Caco-2 (cell line): ENCODE results near the gene AP3D1. TPM values are rescaled to one million over a fixed set of nuclear protein-coding genes. Genes with fewer than 3 reads are reported as not detected.

Experiments
- BruUV-seq: library from RNA; stranded (reverse); fragments of 400-500 nt; replicated peaks from 2 replicates; lab custom pipeline; 2021; lab: Mats Ljungman, UMichigan
- CTCF ChIA-PET: fragments of 300-600 bp; sonication (Branson Sonifier 250); formaldehyde crosslinking; loops from one replicate; lab custom pipeline; 2022; ENCODE audit warnings: antibody characterized with exemption; lab: Charles Lee
- POLR2A ChIA-PET: fragments of 300-600 bp; sonication (Branson Sonifier 250); formaldehyde crosslinking; loops from one replicate; lab custom pipeline; 2022; ENCODE audit warnings: antibody characterized with exemption; lab: Charles Lee
- DNase-seq, 2 experiments: peaks; one replicate each; pipeline versions ENCODE4 v3.0.0 to v3.0.0-alpha.2; 2020 to 2022
- H3K27me3 ChIP-seq: replicated peaks from 2 replicates; pipeline ENCODE4 v1.6.0; 2011; ENCODE audit warnings: low read length; ENCODE audit not compliant: control insufficient read depth, insufficient read depth
- H3K36me3 ChIP-seq: 2 replicates; pipeline ENCODE4 v1.5.1; 2011; ENCODE audit warnings: low read length; ENCODE audit not compliant: control insufficient read depth, insufficient read depth
- H3K4me1 ChIP-seq: fragments of 250-450 bp; sonication (Bioruptor Pico); 2 replicates; pipeline ENCODE4 v1.5.1; 2020; ENCODE audit warnings: mild to moderate bottlenecking
- H3K4me3 ChIP-seq: 2 replicates; pipeline ENCODE4 v1.5.1; 2011; ENCODE audit warnings: low read depth, mild to moderate bottlenecking, control low read depth, low read length
- H3K9me3 ChIP-seq: fragments of 250-450 bp; sonication (Bioruptor Pico); 2 replicates; pipeline ENCODE4 v1.5.1; 2020; ENCODE audit warnings: mild to moderate bottlenecking, moderate library complexity
- H3K27ac Mint-ChIP-seq: one replicate; pipeline ENCODE4 v1.8.0; 2022; ENCODE audit warnings: mixed read lengths; ENCODE audit not compliant: unreplicated experiment
- H3K27me3 Mint-ChIP-seq: one replicate; pipeline ENCODE4 v1.8.0; 2022; ENCODE audit warnings: mixed read lengths; ENCODE audit not compliant: insufficient read depth, unreplicated experiment
- H3K36me3 Mint-ChIP-seq: one replicate; pipeline ENCODE4 v1.8.0; 2022; ENCODE audit warnings: mild to moderate bottlenecking, mixed read lengths; ENCODE audit not compliant: insufficient read depth, unreplicated experiment
- H3K4me1 Mint-ChIP-seq: one replicate; pipeline ENCODE4 v1.8.0; 2022; ENCODE audit warnings: low read depth, mixed read lengths; ENCODE audit not compliant: unreplicated experiment
- H3K4me3 Mint-ChIP-seq: one replicate; pipeline ENCODE4 v1.8.0; 2022; ENCODE audit warnings: mild to moderate bottlenecking, moderate library complexity, mixed read lengths; ENCODE audit not compliant: unreplicated experiment
- H3K9me3 Mint-ChIP-seq: one replicate; pipeline ENCODE4 v1.8.0; 2022; ENCODE audit warnings: mixed read lengths; ENCODE audit not compliant: unreplicated experiment
- CTCF ChIP-seq, 2 experiments: fragments of 200-600 bp in 1 of 2; IDR thresholded peaks; 1 replicate in 1 of 2; 2 replicates in 1 of 2; pipeline versions ENCODE4 v1.5.1 to v1.8.0; 2011 to 2022; ENCODE audit warnings: antibody characterized with exemption in 1 of 2, control low read depth in 1 of 2, inconsistent platforms in 1 of 2, low read depth in 1 of 2, low read length in 1 of 2, mild to moderate bottlenecking in 1 of 2, moderate library complexity in 1 of 2; ENCODE audit not compliant: insufficient read depth in 1 of 2, severe bottlenecking in 1 of 2, unreplicated experiment in 1 of 2
- intact Hi-C: fragments of 100-400 bp; cut with micrococcal nuclease; formaldehyde crosslinking; loops from one replicate; pipeline ENCODE4 v1.10.0; 2022; ENCODE audit not compliant: unreplicated experiment
- total RNA-seq: library from RNA; stranded (reverse); gene quantifications from 2 replicates; pipeline ENCODE4 v1.2.3, GENCODE V29; 2022

Gene AP3D1
- total RNA-seq, 1 experiment from 2014 or later = 151 TPM

GRCh38 chr19:2175742-2176141, 24.4 kb upstream of the AP3D1 start:
- CTCF ChIA-PET = no interaction called here
- TF ChIP-seq CTCF (IDR thresholded peaks at IDR 0.05; ENCODE audit: insufficient read depth in 1 of 2, low read depth in 1 of 2, low read length in 1 of 2, severe bottlenecking in 1 of 2, unreplicated experiment in 1 of 2) = no peak
- no TSS peak for BruUV-seq
- no peaks in the 10 kb centered on the region for H3K9me3 ChIP-seq
- intact Hi-C loops = no loop called here
- H3K9me3 Mint-ChIP-seq = no peaks in the 10 kb centered on the region
- H3K4me1 Mint-ChIP-seq = peaks cover 7% of the 10 kb centered on the region
- peak overlapping the region; percentile 53 for H3K27ac Mint-ChIP-seq
- peaks cover 2% of the 10 kb centered on the region; the same call in 1 of the 2 replicates for H3K36me3 ChIP-seq
- no peaks in the 10 kb centered on the region for H3K27me3 Mint-ChIP-seq
- H3K4me3 ChIP-seq = no peak overlapping the region
- peaks cover 51% of the 10 kb centered on the region for H3K36me3 Mint-ChIP-seq
- POLR2A ChIA-PET = no interaction called here
- peaks cover 26% of the 10 kb centered on the region for H3K4me1 ChIP-seq
- H3K4me3 Mint-ChIP-seq = no peak overlapping the region
- H3K27me3 ChIP-seq = no peaks in the 10 kb centered on the region
- no peak for DNase-seq

GRCh38 chr19:2173767-2174577, 22.6 kb upstream of the AP3D1 start:
- H3K27ac Mint-ChIP-seq = peak overlapping the region; percentile 75
- CTCF ChIA-PET = interaction anchor here (1.2 kb wide), 1 partner anchor 18 kb away, joined by 7 read pairs; no protein-coding TSS in a partner anchor

GRCh38 chr19:2173388-2173766, 22.0 kb upstream of the AP3D1 start:
- Mint-ChIP-seq H3K27me3 (no peaks in the 10 kb centered on the region), H3K36me3 (peaks cover 48% of the 10 kb centered on the region), H3K27ac (peak overlapping the region; percentile 45), H3K9me3 (no peaks in the 10 kb centered on the region), H3K4me3 (no peak overlapping the region), H3K4me1 (peaks cover 11% of the 10 kb centered on the region)
- H3K4me3 ChIP-seq = no peak overlapping the region
- H3K9me3 ChIP-seq = no peaks in the 10 kb centered on the region
- DNase-seq = no peak
- ChIA-PET CTCF (interaction anchor here (1.2 kb wide), 1 partner anchor 18 kb away, joined by 7 read pairs; no protein-coding TSS in a partner anchor), POLR2A (no interaction called here)
- peaks cover 46% of the 10 kb centered on the region for H3K4me1 ChIP-seq
- H3K36me3 ChIP-seq = peaks cover 2% of the 10 kb centered on the region; the same call in 1 of the 2 replicates
- intact Hi-C loops = no loop called here
- BruUV-seq = no TSS peak
- no peak for TF ChIP-seq CTCF (IDR thresholded peaks at IDR 0.05; ENCODE audit: insufficient read depth in 1 of 2, low read depth in 1 of 2, low read length in 1 of 2, severe bottlenecking in 1 of 2, unreplicated experiment in 1 of 2)
- H3K27me3 ChIP-seq = no peaks in the 10 kb centered on the region

More at GRCh38 chr19:2173767-2174577, 22.6 kb upstream of the AP3D1 start:
- H3K27me3 ChIP-seq = no peaks in the 10 kb centered on the region
- DNase-seq = no peak
- Mint-ChIP-seq H3K9me3 (no peaks in the 10 kb centered on the region), H3K36me3 (peaks cover 44% of the 10 kb centered on the region), H3K4me3 (no peak overlapping the region), H3K27me3 (no peaks in the 10 kb centered on the region), H3K4me1 (peaks cover 7% of the 10 kb centered on the region)
- no peaks in the 10 kb centered on the region for H3K9me3 ChIP-seq
- peaks cover 42% of the 10 kb centered on the region for H3K4me1 ChIP-seq
- POLR2A ChIA-PET = no interaction called here
- TF ChIP-seq CTCF (IDR thresholded peaks at IDR 0.05; ENCODE audit: insufficient read depth in 1 of 2, low read depth in 1 of 2, low read length in 1 of 2, severe bottlenecking in 1 of 2, unreplicated experiment in 1 of 2) = no peak
- H3K36me3 ChIP-seq = peaks cover 2% of the 10 kb centered on the region; the same call in 1 of the 2 replicates
- BruUV-seq = no TSS peak
- H3K4me3 ChIP-seq = no peak overlapping the region
- intact Hi-C loops = no loop called here
